ENCODE measurements around the gene HDAC9.

- TF ChIP-seq CTCF (IDR thresholded peaks at IDR 0.05; ENCODE audit: low read depth, low read length) (no peak), EZH2phosphoT487 (IDR thresholded peaks at IDR 0.05; ENCODE audit: low read depth) (no peak)
These were observed 26.8 kb upstream of the HDAC9 start for GRCh38 chr7:18468795-18469194.

Measured in OCI-LY3 (cell line).